Measurements from ENCODE around the gene SH3GL3.

- TF ChIP-seq ZBTB21 (tag by site-specific recombination; IDR thresholded peaks at IDR 0.05): no peak
- TF ChIP-seq ZNF416 (tag by site-specific recombination; IDR thresholded peaks at IDR 0.05): no peak
- TF ChIP-seq YY1 (tag by site-specific recombination; IDR thresholded peaks at IDR 0.05): no peak
- TF ChIP-seq ZBTB10 (tag by site-specific recombination; IDR thresholded peaks at IDR 0.05): no peak
- TF ChIP-seq PRDM10 (tag by site-specific recombination; IDR thresholded peaks at IDR 0.05): no peak
- no peak for TF ChIP-seq SP2 (tag by site-specific recombination; IDR thresholded peaks at IDR 0.05)
Observed at GRCh38 chr15:83435782-83436181, 11.4 kb upstream of the SH3GL3 start.
